T-cell (primary cell): ENCODE data around the gene C22orf39. TPM values are rescaled to one million over a fixed set of nuclear protein-coding genes. Genes with fewer than 3 reads are reported as not detected.

Source experiments
- ATAC-seq, 4 experiments: fragments of 200-7000 bp in 3 of 4; fragments of 150-1000 bp in 1 of 4; cut with Tn5 transposase; replicated peaks in 1 of 4; 1 replicate in 3 of 4; 2 replicates in 1 of 4; pipeline ENCODE4 v1.10.0; 2021; ENCODE audit warnings: moderate library complexity in 3 of 4, mild to moderate bottlenecking in 2 of 4, moderate number of reproducible peaks in 1 of 4
- CTCF ChIA-PET, 2 donors: fragments of 300-600 bp; sonication (Branson Sonifier 250); formaldehyde crosslinking; loops; one replicate each; lab custom pipeline; 2022; ENCODE audit warnings: antibody characterized with exemption in 2 of 2; lab: Charles Lee
- POLR2A ChIA-PET, 2 donors: fragments of 300-600 bp; sonication (Branson Sonifier 250); formaldehyde crosslinking; loops; one replicate each; lab custom pipeline; 2022; ENCODE audit warnings: antibody characterized with exemption in 2 of 2; lab: Charles Lee
- DNase-seq, 35 experiments: peaks; one replicate each; pipeline versions ENCODE4 v3.0.0 to v3.0.0-alpha.2; 2013 to 2023
- H3K27ac ChIP-seq: one replicate; pipeline ENCODE4 v1.5.1; 2013; ENCODE audit warnings: low read length
- H3K27me3 ChIP-seq, 2 experiments: replicated peaks in 1 of 2; 1 replicate in 1 of 2; 2 replicates in 1 of 2; pipeline versions ENCODE4 v1.6.1 to v1.7.0; 2013; ENCODE audit warnings: low read length in 1 of 2, mixed read lengths in 1 of 2; ENCODE audit not compliant: control insufficient read depth in 2 of 2, insufficient read depth in 2 of 2; ENCODE audit errors: extremely low read depth in 1 of 2
- H3K36me3 ChIP-seq, 2 donors: 1 replicate in 1 of 2; 2 replicates in 1 of 2; pipeline versions ENCODE4 v1.6.1 to v1.7.0; 2013; ENCODE audit warnings: low read length in 1 of 2; ENCODE audit not compliant: control insufficient read depth in 2 of 2, insufficient read depth in 1 of 2; ENCODE audit errors: extremely low read depth in 1 of 2
- H3K4me1 ChIP-seq, 2 experiments: 1 replicate in 1 of 2; 2 replicates in 1 of 2; pipeline versions ENCODE4 v1.6.1 to v1.7.0; 2013; ENCODE audit warnings: low read length in 2 of 2, mixed read lengths in 1 of 2; ENCODE audit not compliant: insufficient read depth in 2 of 2, control insufficient read depth in 1 of 2; ENCODE audit errors: extremely low read depth in 1 of 2
- H3K4me3 ChIP-seq, 2 donors: 1 replicate in 1 of 2; 2 replicates in 1 of 2; pipeline versions ENCODE4 v1.5.1 to v1.7.0; 2013; ENCODE audit warnings: mild to moderate bottlenecking in 2 of 2, low read length in 1 of 2, moderate library complexity in 1 of 2; ENCODE audit not compliant: control insufficient read depth in 1 of 2; ENCODE audit errors: extremely low read depth in 1 of 2
- H3K9me3 ChIP-seq: 2 replicates; pipeline ENCODE4 v1.7.0; 2013
- H3K27ac Mint-ChIP-seq, 2 donors: one replicate each; pipeline ENCODE4 v1.8.0; 2020 to 2021; ENCODE audit warnings: mild to moderate bottlenecking in 2 of 2, mixed read lengths in 2 of 2
- H3K27me3 Mint-ChIP-seq, 2 donors: one replicate each; pipeline ENCODE4 v1.8.0; 2021 to 2022; ENCODE audit warnings: mixed read lengths in 2 of 2
- H3K36me3 Mint-ChIP-seq: one replicate; pipeline ENCODE4 v1.8.0; 2021; ENCODE audit warnings: mixed read lengths
- H3K4me1 Mint-ChIP-seq, 3 donors: one replicate each; pipeline ENCODE4 v1.8.0; 2020 to 2022; ENCODE audit warnings: mixed read lengths in 3 of 3, mild to moderate bottlenecking in 1 of 3
- H3K4me3 Mint-ChIP-seq, 3 donors: one replicate each; pipeline ENCODE4 v1.8.0; 2020 to 2022; ENCODE audit warnings: mild to moderate bottlenecking in 3 of 3, mixed read lengths in 3 of 3, moderate library complexity in 3 of 3
- H3K9me3 Mint-ChIP-seq, 3 donors: one replicate each; pipeline ENCODE4 v1.8.0; 2020 to 2022; ENCODE audit warnings: mixed read lengths in 3 of 3
- WGBS: methylation state at CpG from one replicate; pipeline ENCODE4 v1.1.5; 2013; ENCODE audit warnings: missing lambda C conversion rate; ENCODE audit not compliant: insufficient coverage; 5-methylcytosine and 5-hydroxymethylcytosine counted together
- total RNA-seq, 35 experiments: library from RNA in 6 of 35; stranded (reverse) in 6 of 35; fragments of 120-200 nt in 1 of 35; gene quantifications; one replicate each; pipeline versions ENCODE4 v1.2.1 to v1.2.4 and lab custom pipeline; 2013 to 2026

C22orf39 gene
- total RNA-seq, 5 donors from 2014 or later (not counting 1 experiment from before 2014, with no cell fraction given): 34.5 to 41.3 (median 40.9) TPM

- Mint-ChIP-seq H3K4me3 (peak overlapping the region in 1 of 3 donors; percentile 58), H3K9me3 (no peaks in the 10 kb centered on the region), H3K4me1 (peaks cover 68 to 74% (median 71%) of the 10 kb centered on the region in 3 donors), H3K27ac (peak overlapping the region; percentile 88 to 93), H3K36me3 (peaks cover 4% of the 10 kb centered on the region), H3K27me3 (no peaks in the 10 kb centered on the region)
- Histone ChIP-seq H3K9me3 (no peaks in the 10 kb centered on the region), H3K36me3 (peaks cover 0 to 2% of the 10 kb centered on the region in 2 donors), H3K4me3 (no peak overlapping the region), H3K4me1 (peaks cover 12 to 51% of the 10 kb centered on the region in 2 experiments), H3K27me3 (no peaks in the 10 kb centered on the region), H3K27ac (peak overlapping the region; percentile 92)
- no CpG with 5 or more reads among the region's 6 CpGs for WGBS
- POLR2A ChIA-PET: interaction anchor here (0.7 to 0.9 kb wide), 2 partner anchors 24 to 271 kb away, joined by 3 to 5 read pairs; no protein-coding TSS in a partner anchor
- ATAC-seq (no peak), DNase-seq (no peak)
- CTCF ChIA-PET: no interaction called here
Observed at GRCh38 chr22:19420321-19420720, 27.2 kb downstream of the C22orf39 start.

GRCh38 chr22:19419464-19420178, 27.9 kb downstream of the C22orf39 start:
- Mint-ChIP-seq H3K36me3 (peaks cover 4% of the 10 kb centered on the region), H3K27me3 (no peaks in the 10 kb centered on the region), H3K4me1 (peaks cover 63 to 72% (median 71%) of the 10 kb centered on the region in 3 donors), H3K27ac (peak overlapping the region; percentile 88 to 93), H3K4me3 (peak overlapping the region in 2 of 3 donors; percentile 53 to 58), H3K9me3 (no peaks in the 10 kb centered on the region)
- ATAC-seq (peak; percentile 85 to 92 (median 88)), DNase-seq (peak in 32 of 35 experiments; percentile 8 to 77 (median 49))
- POLR2A ChIA-PET: interaction anchor here (0.9 kb wide), 2 partner anchors 14 to 25 kb away, joined by 3 read pairs; no protein-coding TSS in a partner anchor
- Histone ChIP-seq H3K36me3 (no peaks in the 10 kb centered on the region), H3K4me1 (peaks cover 12 to 51% of the 10 kb centered on the region in 2 experiments), H3K4me3 (no peak overlapping the region), H3K27ac (peak overlapping the region; percentile 92), H3K9me3 (no peaks in the 10 kb centered on the region), H3K27me3 (no peaks in the 10 kb centered on the region)
- 17% methylated on average over 2 of the region's 5 CpGs for WGBS
- CTCF ChIA-PET: interaction anchor here in 1 of 2 donors (0.6 kb wide), 1 partner anchor 29 kb away, joined by 4 read pairs; no protein-coding TSS in a partner anchor

GRCh38 chr22:19419086-19419463, 28.4 kb downstream of the C22orf39 start:
- WGBS: 48% methylated on average over 5 of the region's 5 CpGs
- Mint-ChIP-seq H3K27me3 (no peaks in the 10 kb centered on the region), H3K4me1 (peaks cover 59 to 68% (median 67%) of the 10 kb centered on the region in 3 donors), H3K4me3 (peak overlapping the region in 1 of 3 donors; percentile 58), H3K9me3 (no peaks in the 10 kb centered on the region), H3K36me3 (peaks cover 4% of the 10 kb centered on the region), H3K27ac (peak overlapping the region; percentile 88 to 93)
- DNase-seq (peak in 11 of 35 experiments; percentile 3 to 40 (median 21)), ATAC-seq (no peak)
- ChIA-PET POLR2A (interaction anchor here in 1 of 2 donors (0.9 kb wide), 1 partner anchor 14 kb away, joined by 3 read pairs; no protein-coding TSS in a partner anchor), CTCF (no interaction called here)
- Histone ChIP-seq H3K27me3 (no peaks in the 10 kb centered on the region), H3K27ac (peak overlapping the region; percentile 92), H3K36me3 (no peaks in the 10 kb centered on the region), H3K9me3 (no peaks in the 10 kb centered on the region), H3K4me1 (peaks cover 12 to 52% of the 10 kb centered on the region in 2 experiments), H3K4me3 (no peak overlapping the region)

- H3K4me1 Mint-ChIP-seq: peaks cover 34 to 38% (median 35%) of the 10 kb centered on the region in 3 donors
- DNase-seq: no peak
- Histone ChIP-seq H3K36me3 (peaks cover 7 to 25% of the 10 kb centered on the region in 2 donors), H3K27ac (no peak overlapping the region), H3K9me3 (no peaks in the 10 kb centered on the region), H3K27me3 (no peaks in the 10 kb centered on the region), H3K4me3 (no peak overlapping the region), H3K4me1 (peaks cover 0 to 26% of the 10 kb centered on the region in 2 experiments)
- H3K27me3 Mint-ChIP-seq: no peaks in the 10 kb centered on the region
- no peak overlapping the region for H3K4me3 Mint-ChIP-seq
- CTCF ChIA-PET: interaction anchor here in 1 of 2 donors (0.6 kb wide), 1 partner anchor 99 kb away, joined by 3 read pairs; no protein-coding TSS in a partner anchor
- ATAC-seq: no peak
- POLR2A ChIA-PET: interaction anchor here in 1 of 2 donors (0.6 kb wide), 1 partner anchor 1590 kb away, joined by 3 read pairs; no protein-coding TSS in a partner anchor
- H3K9me3 Mint-ChIP-seq: no peaks in the 10 kb centered on the region
- peak overlapping the region in 1 of 2 donors; percentile 57 for H3K27ac Mint-ChIP-seq
- peaks cover 23% of the 10 kb centered on the region for H3K36me3 Mint-ChIP-seq
- WGBS: 92% methylated on average over 3 of the region's 4 CpGs
Observed at GRCh38 chr22:19412923-19413322, 34.6 kb downstream of the C22orf39 start.

- Mint-ChIP-seq H3K4me1 (peaks cover 32 to 34% (median 33%) of the 10 kb centered on the region in 3 donors), H3K4me3 (no peak overlapping the region), H3K9me3 (no peaks in the 10 kb centered on the region), H3K27me3 (no peaks in the 10 kb centered on the region), H3K36me3 (peaks cover 27% of the 10 kb centered on the region), H3K27ac (no peak overlapping the region)
- 86% methylated on average over 3 of the region's 4 CpGs for WGBS
- no peak overlapping the region for H3K4me3 ChIP-seq
- peaks cover 12 to 30% of the 10 kb centered on the region in 2 donors for H3K36me3 ChIP-seq
- DNase-seq (no peak), ATAC-seq (no peak)
- H3K4me1 ChIP-seq: peaks cover 0 to 26% of the 10 kb centered on the region in 2 experiments
- ChIA-PET CTCF (interaction anchor here in 1 of 2 donors (0.6 kb wide), 2 partner anchors 47 to 99 kb away, joined by 3 to 8 read pairs; no protein-coding TSS in a partner anchor), POLR2A (interaction anchor here in 1 of 2 donors (0.6 kb wide), 1 partner anchor 1590 kb away, joined by 3 read pairs; no protein-coding TSS in a partner anchor)
- H3K9me3 ChIP-seq: no peaks in the 10 kb centered on the region
- no peaks in the 10 kb centered on the region for H3K27me3 ChIP-seq
- no peak overlapping the region for H3K27ac ChIP-seq
Observed at GRCh38 chr22:19412478-19412877, 35.0 kb downstream of the C22orf39 start.

- DNase-seq (no peak), ATAC-seq (no peak)
- H3K9me3 Mint-ChIP-seq: no peaks in the 10 kb centered on the region
- no peak overlapping the region for H3K4me3 Mint-ChIP-seq
- WGBS: no CpG with 5 or more reads among the region's 1 CpG
- H3K27me3 Mint-ChIP-seq: no peaks in the 10 kb centered on the region
- H3K36me3 Mint-ChIP-seq: peaks cover 35% of the 10 kb centered on the region
- ChIA-PET CTCF (no interaction called here), POLR2A (no interaction called here)
- H3K4me3 ChIP-seq: no peak overlapping the region
- peaks cover 0 to 26% of the 10 kb centered on the region in 2 experiments for H3K4me1 ChIP-seq
- no peaks in the 10 kb centered on the region for H3K9me3 ChIP-seq
- H3K36me3 ChIP-seq: peaks cover 12 to 38% of the 10 kb centered on the region in 2 donors
- H3K27me3 ChIP-seq: no peaks in the 10 kb centered on the region
- no peak overlapping the region for H3K27ac Mint-ChIP-seq
- peaks cover 30 to 33% (median 32%) of the 10 kb centered on the region in 3 donors for H3K4me1 Mint-ChIP-seq
- H3K27ac ChIP-seq: no peak overlapping the region
Observed at GRCh38 chr22:19411690-19412045, 35.8 kb downstream of the C22orf39 start.
